ENCODE measurements around the gene MRAP. TPM values are rescaled to one million over a fixed set of nuclear protein-coding genes. Genes with fewer than 3 reads are reported as not detected.

The MRAP gene
- total and polyA plus RNA-seq, 9 of the 15 experiments (the other 6 are each of a cell fraction or from before 2014, with no cell fraction given) = 0.63 to 2.3 TPM; not detected in 7

DNA sequence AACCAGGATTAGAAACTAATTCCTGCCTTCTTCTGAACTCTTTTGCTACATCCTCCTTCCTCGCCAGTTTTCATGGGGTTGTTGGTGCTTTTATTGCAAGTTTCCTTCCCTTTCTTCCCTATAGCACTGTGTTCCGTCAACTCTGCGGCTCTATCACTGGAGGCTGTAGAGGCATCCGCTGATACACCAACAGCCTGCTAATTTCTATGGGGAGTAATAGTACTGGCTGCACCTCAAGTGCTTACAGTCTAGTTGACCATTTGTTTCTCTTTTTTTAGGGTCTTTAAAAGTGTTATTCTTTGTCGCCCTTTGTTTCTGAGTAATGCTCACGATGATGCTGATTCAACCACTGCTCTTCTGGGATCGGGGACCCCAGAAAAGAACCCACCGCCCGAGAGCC is 20.6 kb upstream of the MRAP start:
- Histone ChIP-seq H3K27me3 (ENCODE audit: control insufficient read depth in 2 of 2, insufficient read depth in 2 of 2, low read length in 2 of 2) (no peaks in the 10 kb centered on the region), H3K27ac (ENCODE audit: extremely low read depth, low read depth, low read length) (peak overlapping the region; percentile 64), H3K36me3 (ENCODE audit: control insufficient read depth, insufficient read depth, low read length) (peaks cover 29% of the 10 kb centered on the region), H3K9ac (ENCODE audit: insufficient read depth in 1 of 2, low read depth in 2 of 2, low read length in 2 of 2) (peak overlapping the region; percentile 59 to 94), H3K4me2 (ENCODE audit: insufficient read depth, low read length) (peak overlapping the region; percentile 83), H3K4me3 (peak overlapping the region; percentile 76), H2AFZ (ENCODE audit: low read depth, low read length) (peak overlapping the region; percentile 95), H3K9me3 (replicated peaks; ENCODE audit: control insufficient read depth, insufficient read depth, low read depth, low read length) (no peaks in the 10 kb centered on the region), H4K20me1 (replicated peaks; ENCODE audit: control insufficient read depth, insufficient read depth, low read length) (no peaks in the 10 kb centered on the region), H3K4me1 (replicated peaks in 1 of 2; ENCODE audit: control insufficient read depth in 2 of 2, insufficient read depth in 2 of 2, low read length in 2 of 2) (peaks cover 3 to 16% of the 10 kb centered on the region in 2 experiments; a peak in 4 of 5 replicates), H3K79me2 (ENCODE audit: control insufficient read depth, insufficient read depth, low read length) (peaks cover 38% of the 10 kb centered on the region), H3K9me1 (ENCODE audit: control insufficient read depth, insufficient read depth, low read length) (no peaks in the 10 kb centered on the region)
- peak; percentile 60 for FAIRE-seq
- peak in 1 of 4 experiments; percentile 36 for DNase-seq (ENCODE audit: extremely low read depth in 1 of 4, low spot score in 3 of 4)
- POLR2A ChIA-PET = interaction anchor here (0.5 to 1.2 kb wide), 3 partner anchors 12 to 49 kb away, joined by 3 to 4 read pairs (median 3); partner anchors contain the start of gene MRAP
- 4% methylated on average over 9 of the region's 9 CpGs for WGBS (ENCODE audit: insufficient coverage, low coverage, missing lambda C conversion rate)
- in situ Hi-C loops (cut with MboI) = no loop called here
- CTCF ChIA-PET (ENCODE audit: low intra/inter-chr PET ratio) = no interaction called here
- ATAC-seq = peak; percentile 65
- intact Hi-C loops (cut with micrococcal nuclease) = no loop called here
- BruUV-seq (replicated peaks) = no TSS peak
- TF ChIP-seq CCNT2 (IDR thresholded peaks at IDR 0.05; ENCODE audit: borderline replicate concordance, extremely low read depth, insufficient read length, low read depth, low read length) (no peak), CSDE1 (IDR thresholded peaks at IDR 0.05) (peak in 1 of 2 experiments; percentile 24; a peak in 1 of 4 replicates), PCBP1 (IDR thresholded peaks at IDR 0.05; ENCODE audit: low read depth, low read length, poor library complexity, severe bottlenecking) (no peak), MIER1 (IDR thresholded peaks at IDR 0.05; ENCODE audit: low read depth) (no peak), NR2F6 (CRISPR knock-in tag; IDR thresholded peaks at IDR 0.05) (no peak), RBM15 (IDR thresholded peaks at IDR 0.05; ENCODE audit: insufficient read depth, low read length) (no peak), RFX5 (IDR thresholded peaks at IDR 0.05; ENCODE audit: low read depth, low read length) (no peak), HEY1 (CRISPR knock-in tag; IDR thresholded peaks at IDR 0.05; ENCODE audit: borderline replicate concordance) (no peak), TAF7 (tag; IDR thresholded peaks at IDR 0.05) (no peak)
- TF ChIP-seq, protein P1, sequence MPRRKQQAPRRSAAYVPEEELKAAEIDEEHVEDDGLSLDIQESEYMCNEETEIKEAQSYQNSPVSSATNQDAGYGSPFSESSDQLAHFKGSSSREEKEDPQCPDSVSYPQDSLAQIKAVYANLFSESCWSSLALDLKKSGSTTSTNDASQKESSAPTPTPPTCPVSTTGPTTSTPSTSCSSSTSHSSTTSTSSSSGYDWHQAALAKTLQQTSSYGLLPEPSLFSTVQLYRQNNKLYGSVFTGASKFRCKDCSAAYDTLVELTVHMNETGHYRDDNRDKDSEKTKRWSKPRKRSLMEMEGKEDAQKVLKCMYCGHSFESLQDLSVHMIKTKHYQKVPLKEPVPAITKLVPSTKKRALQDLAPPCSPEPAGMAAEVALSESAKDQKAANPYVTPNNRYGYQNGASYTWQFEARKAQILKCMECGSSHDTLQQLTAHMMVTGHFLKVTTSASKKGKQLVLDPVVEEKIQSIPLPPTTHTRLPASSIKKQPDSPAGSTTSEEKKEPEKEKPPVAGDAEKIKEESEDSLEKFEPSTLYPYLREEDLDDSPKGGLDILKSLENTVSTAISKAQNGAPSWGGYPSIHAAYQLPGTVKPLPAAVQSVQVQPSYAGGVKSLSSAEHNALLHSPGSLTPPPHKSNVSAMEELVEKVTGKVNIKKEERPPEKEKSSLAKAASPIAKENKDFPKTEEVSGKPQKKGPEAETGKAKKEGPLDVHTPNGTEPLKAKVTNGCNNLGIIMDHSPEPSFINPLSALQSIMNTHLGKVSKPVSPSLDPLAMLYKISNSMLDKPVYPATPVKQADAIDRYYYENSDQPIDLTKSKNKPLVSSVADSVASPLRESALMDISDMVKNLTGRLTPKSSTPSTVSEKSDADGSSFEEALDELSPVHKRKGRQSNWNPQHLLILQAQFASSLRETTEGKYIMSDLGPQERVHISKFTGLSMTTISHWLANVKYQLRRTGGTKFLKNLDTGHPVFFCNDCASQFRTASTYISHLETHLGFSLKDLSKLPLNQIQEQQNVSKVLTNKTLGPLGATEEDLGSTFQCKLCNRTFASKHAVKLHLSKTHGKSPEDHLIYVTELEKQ (CRISPR knock-in tag; IDR thresholded peaks at IDR 0.05) = no peak
- TF ChIP-seq, protein P2, sequence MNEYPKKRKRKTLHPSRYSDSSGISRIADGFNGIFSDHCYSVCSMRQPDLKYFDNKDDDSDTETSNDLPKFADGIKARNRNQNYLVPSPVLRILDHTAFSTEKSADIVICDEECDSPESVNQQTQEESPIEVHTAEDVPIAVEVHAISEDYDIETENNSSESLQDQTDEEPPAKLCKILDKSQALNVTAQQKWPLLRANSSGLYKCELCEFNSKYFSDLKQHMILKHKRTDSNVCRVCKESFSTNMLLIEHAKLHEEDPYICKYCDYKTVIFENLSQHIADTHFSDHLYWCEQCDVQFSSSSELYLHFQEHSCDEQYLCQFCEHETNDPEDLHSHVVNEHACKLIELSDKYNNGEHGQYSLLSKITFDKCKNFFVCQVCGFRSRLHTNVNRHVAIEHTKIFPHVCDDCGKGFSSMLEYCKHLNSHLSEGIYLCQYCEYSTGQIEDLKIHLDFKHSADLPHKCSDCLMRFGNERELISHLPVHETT (CRISPR knock-in tag; conservative IDR thresholded peaks at IDR 0.05 in 1 of 2, IDR thresholded peaks at IDR 0.05 in 1 of 2) = no peak
- TF ChIP-seq, protein P3, sequence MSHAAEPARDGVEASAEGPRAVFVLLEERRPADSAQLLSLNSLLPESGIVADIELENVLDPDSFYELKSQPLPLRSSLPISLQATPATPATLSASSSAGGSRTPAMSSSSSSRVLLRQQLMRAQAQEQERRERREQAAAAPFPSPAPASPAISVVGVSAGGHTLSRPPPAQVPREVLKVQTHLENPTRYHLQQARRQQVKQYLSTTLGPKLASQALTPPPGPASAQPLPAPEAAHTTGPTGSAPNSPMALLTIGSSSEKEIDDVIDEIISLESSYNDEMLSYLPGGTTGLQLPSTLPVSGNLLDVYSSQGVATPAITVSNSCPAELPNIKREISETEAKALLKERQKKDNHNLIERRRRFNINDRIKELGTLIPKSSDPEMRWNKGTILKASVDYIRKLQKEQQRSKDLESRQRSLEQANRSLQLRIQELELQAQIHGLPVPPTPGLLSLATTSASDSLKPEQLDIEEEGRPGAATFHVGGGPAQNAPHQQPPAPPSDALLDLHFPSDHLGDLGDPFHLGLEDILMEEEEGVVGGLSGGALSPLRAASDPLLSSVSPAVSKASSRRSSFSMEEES (CRISPR knock-in tag; IDR thresholded peaks at IDR 0.05) = no peak
- TF ChIP-seq, protein P4, sequence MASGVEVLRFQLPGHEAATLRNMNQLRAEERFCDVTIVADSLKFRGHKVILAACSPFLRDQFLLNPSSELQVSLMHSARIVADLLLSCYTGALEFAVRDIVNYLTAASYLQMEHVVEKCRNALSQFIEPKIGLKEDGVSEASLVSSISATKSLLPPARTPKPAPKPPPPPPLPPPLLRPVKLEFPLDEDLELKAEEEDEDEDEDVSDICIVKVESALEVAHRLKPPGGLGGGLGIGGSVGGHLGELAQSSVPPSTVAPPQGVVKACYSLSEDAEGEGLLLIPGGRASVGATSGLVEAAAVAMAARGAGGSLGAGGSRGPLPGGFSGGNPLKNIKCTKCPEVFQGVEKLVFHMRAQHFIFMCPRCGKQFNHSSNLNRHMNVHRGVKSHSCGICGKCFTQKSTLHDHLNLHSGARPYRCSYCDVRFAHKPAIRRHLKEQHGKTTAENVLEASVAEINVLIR (CRISPR knock-in tag; IDR thresholded peaks at IDR 0.05) = no peak

Data from K562 (cell line).